Smooth muscle cell (in vitro differentiated cells): ENCODE data around the gene TOMM22. TPM values are rescaled to one million over a fixed set of nuclear protein-coding genes. Genes with fewer than 3 reads are reported as not detected.

Experiments used
- DNase-seq: peaks from one replicate; lab custom pipeline; 2025; ENCODE audit not compliant: unreplicated experiment; lab: John Stamatoyannopoulos, UW
- H2AFZ ChIP-seq: fragments of 200-600 bp; sonication (generic); 2 replicates; pipeline ENCODE4 v1.6.0; 2016; ENCODE audit warnings: antibody characterized with exemption, low read depth, mild to moderate bottlenecking
- H3F3A ChIP-seq: fragments of 200-600 bp; sonication (generic); 2 replicates; pipeline ENCODE4 v1.6.0; 2017; ENCODE audit warnings: antibody characterized with exemption, low read depth
- H3K27ac ChIP-seq: fragments of 200-600 bp; sonication (generic); 2 replicates; pipeline ENCODE4 v1.5.1; 2016; ENCODE audit warnings: low read depth, mild to moderate bottlenecking
- H3K27me3 ChIP-seq: fragments of 200-600 bp; sonication (generic); 2 replicates; pipeline ENCODE4 v1.6.1; 2016; ENCODE audit warnings: low read depth, mild to moderate bottlenecking
- H3K36me3 ChIP-seq: fragments of 200-600 bp; sonication (generic); 2 replicates; pipeline ENCODE4 v1.5.1; 2016; ENCODE audit warnings: low read depth
- H3K4me1 ChIP-seq: fragments of 200-600 bp; sonication (generic); 2 replicates; pipeline ENCODE4 v1.5.1; 2016; ENCODE audit warnings: low read depth
- H3K4me2 ChIP-seq: fragments of 200-600 bp; sonication (generic); 2 replicates; pipeline ENCODE4 v1.6.0; 2016; ENCODE audit warnings: mild to moderate bottlenecking
- H3K4me3 ChIP-seq: fragments of 200-600 bp; sonication (generic); 2 replicates; pipeline ENCODE4 v1.5.1; 2016; ENCODE audit warnings: mild to moderate bottlenecking
- H3K79me2 ChIP-seq: fragments of 200-600 bp; sonication (generic); 2 replicates; pipeline ENCODE4 v1.6.0; 2016; ENCODE audit warnings: low read depth, mild to moderate bottlenecking
- H3K9ac ChIP-seq: fragments of 200-600 bp; sonication (generic); 2 replicates; pipeline ENCODE4 v1.6.0; 2016; ENCODE audit warnings: low read depth
- H3K9me3 ChIP-seq: fragments of 200-600 bp; sonication (generic); replicated peaks from 2 replicates; pipeline ENCODE4 v1.5.1; 2016; ENCODE audit warnings: low read depth
- H4K20me1 ChIP-seq: fragments of 200-600 bp; sonication (generic); 2 replicates; pipeline ENCODE4 v1.6.0; 2016; ENCODE audit warnings: low read depth
- CTCF ChIP-seq: fragments of 200-600 bp; sonication (generic); IDR thresholded peaks from 2 replicates; pipeline ENCODE4 v1.5.1; 2017; ENCODE audit warnings: borderline replicate concordance, mild to moderate bottlenecking, antibody characterized with exemption; ENCODE audit not compliant: insufficient read depth, poor library complexity, severe bottlenecking
- WGBS: methylation state at CpG from one replicate; pipeline ENCODE4 v1.1.7; 2016; ENCODE audit warnings: low lambda C conversion rate; 5-methylcytosine and 5-hydroxymethylcytosine counted together
- polyA plus RNA-seq: library from polyadenylated mRNA; unstranded; fragments of >200 nt; fragmentation: Nextera tagmentation; extraction: Ambion mirVana; gene quantifications from 2 replicates; pipeline ENCODE4 v1.2.1, GENCODE V29; 2016
- total RNA-seq: library from RNA; depleted of rRNA; stranded (reverse); fragments of >200 nt; gene quantifications from 2 replicates; pipeline ENCODE4 v1.2.3, GENCODE V29; 2014

TOMM22 gene
- total and polyA plus RNA-seq, 2 experiments from 2014 or later = 63.3 to 64.7 TPM

GRCh38 chr22:38706901-38707195, 25.1 kb downstream of the TOMM22 start:
- H3K79me2 ChIP-seq = peaks cover 57% of the 10 kb centered on the region
- peaks cover 8% of the 10 kb centered on the region for H3F3A ChIP-seq
- 11% methylated on average over 4 of the region's 4 CpGs for WGBS
- no peaks in the 10 kb centered on the region for H3K36me3 ChIP-seq
- peaks cover 16% of the 10 kb centered on the region for H3K4me1 ChIP-seq
- peaks cover 56% of the 10 kb centered on the region for H4K20me1 ChIP-seq
- peak overlapping the region; percentile 91 for H3K4me2 ChIP-seq
- no peak for DNase-seq
- TF ChIP-seq CTCF = no peak
- no peak overlapping the region for H2AFZ ChIP-seq
- H3K27ac ChIP-seq = peak overlapping the region; percentile 92
- peak overlapping the region; percentile 95 for H3K4me3 ChIP-seq
- H3K27me3 ChIP-seq = no peaks in the 10 kb centered on the region
- peak overlapping the region; percentile 98 for H3K9ac ChIP-seq
- H3K9me3 ChIP-seq = no peaks in the 10 kb centered on the region

- WGBS = 36% methylated on average over 2 of the region's 2 CpGs
- H3K4me2 ChIP-seq = peak overlapping the region; percentile 91
- H3K27me3 ChIP-seq = no peaks in the 10 kb centered on the region
- H3K36me3 ChIP-seq = no peaks in the 10 kb centered on the region
- no peak overlapping the region for H2AFZ ChIP-seq
- peaks cover 8% of the 10 kb centered on the region for H3F3A ChIP-seq
- H3K9ac ChIP-seq = peak overlapping the region; percentile 98
- peaks cover 62% of the 10 kb centered on the region for H3K79me2 ChIP-seq
- no peak for TF ChIP-seq CTCF
- DNase-seq = no peak
- H3K27ac ChIP-seq = peak overlapping the region; percentile 92
- H3K4me3 ChIP-seq = peak overlapping the region; percentile 95
- peaks cover 21% of the 10 kb centered on the region for H3K4me1 ChIP-seq
- H3K9me3 ChIP-seq = no peaks in the 10 kb centered on the region
- peaks cover 61% of the 10 kb centered on the region for H4K20me1 ChIP-seq
Measured at GRCh38 chr22:38707346-38707745, 25.6 kb downstream of the TOMM22 start.

GRCh38 chr22:38707984-38708383, 26.2 kb downstream of the TOMM22 start:
- peaks cover 69% of the 10 kb centered on the region for H3K79me2 ChIP-seq
- no peaks in the 10 kb centered on the region for H3K9me3 ChIP-seq
- WGBS = 93% methylated on average over 3 of the region's 3 CpGs
- no peaks in the 10 kb centered on the region for H3K27me3 ChIP-seq
- peaks cover 68% of the 10 kb centered on the region for H4K20me1 ChIP-seq
- no peak overlapping the region for H2AFZ ChIP-seq
- peak overlapping the region; percentile 91 for H3K4me2 ChIP-seq
- H3K9ac ChIP-seq = no peak overlapping the region
- peak overlapping the region; percentile 95 for H3K4me3 ChIP-seq
- H3K4me1 ChIP-seq = peaks cover 26% of the 10 kb centered on the region
- peaks cover 8% of the 10 kb centered on the region for H3F3A ChIP-seq
- DNase-seq = no peak
- no peak for TF ChIP-seq CTCF
- no peaks in the 10 kb centered on the region for H3K36me3 ChIP-seq
- no peak overlapping the region for H3K27ac ChIP-seq

- Histone ChIP-seq H4K20me1 (peaks cover 81% of the 10 kb centered on the region), H3K9me3 (no peaks in the 10 kb centered on the region), H3K79me2 (peaks cover 82% of the 10 kb centered on the region), H3K27me3 (no peaks in the 10 kb centered on the region), H3K36me3 (no peaks in the 10 kb centered on the region), H3K27ac (no peak overlapping the region), H3K4me1 (peaks cover 28% of the 10 kb centered on the region), H3K4me3 (no peak overlapping the region), H3K4me2 (no peak overlapping the region), H3F3A (peaks cover 8% of the 10 kb centered on the region), H2AFZ (no peak overlapping the region), H3K9ac (no peak overlapping the region)
- DNase-seq = no peak
- 87% methylated on average over 3 of the region's 3 CpGs for WGBS
- TF ChIP-seq CTCF = no peak
Measured at GRCh38 chr22:38709306-38709705, 27.5 kb downstream of the TOMM22 start.
